Esophagus muscularis mucosa (tissue), 3 donors: ENCODE measurements around the gene MREG.

Experiments
- POLR2A ChIP-seq: fragments of 450-650 bp; IDR thresholded peaks from one replicate; pipeline ENCODE4 v1.6.1; 2017; ENCODE audit warnings: antibody characterized with exemption, moderate library complexity, mild to moderate bottlenecking, low read depth
- TF ChIP-seq, protein P1 (sequence below), 3 experiments: fragments of 200-600 bp in 2 of 3; fragments of 450-650 bp in 1 of 3; sonication (generic) in 2 of 3; IDR thresholded peaks; one replicate each; pipeline ENCODE4 v1.5.1; 2017 to 2019; ENCODE audit warnings: antibody characterized with exemption in 3 of 3, mild to moderate bottlenecking in 2 of 3, moderate library complexity in 1 of 3

DNA sequence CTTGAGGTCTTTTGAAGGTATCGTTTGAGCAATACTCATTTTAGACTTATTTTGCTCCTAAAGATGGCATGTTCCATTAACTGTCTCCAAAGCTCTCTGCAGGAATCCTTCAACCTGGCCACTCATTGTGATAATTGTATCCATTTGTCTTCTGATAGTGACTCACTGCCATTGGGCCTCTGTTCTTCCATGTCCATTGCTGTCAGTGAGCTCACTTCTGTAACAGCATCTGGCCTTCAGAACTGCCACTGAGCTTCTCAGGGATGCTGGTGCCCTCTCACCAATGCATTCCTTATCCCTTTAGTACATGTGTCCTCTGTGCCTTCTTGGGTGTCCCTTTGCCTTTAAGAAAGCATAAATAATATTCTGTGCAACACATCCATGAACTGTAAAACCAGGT lies 71.6 kb downstream of the MREG start:
- TF ChIP-seq, protein P1, sequence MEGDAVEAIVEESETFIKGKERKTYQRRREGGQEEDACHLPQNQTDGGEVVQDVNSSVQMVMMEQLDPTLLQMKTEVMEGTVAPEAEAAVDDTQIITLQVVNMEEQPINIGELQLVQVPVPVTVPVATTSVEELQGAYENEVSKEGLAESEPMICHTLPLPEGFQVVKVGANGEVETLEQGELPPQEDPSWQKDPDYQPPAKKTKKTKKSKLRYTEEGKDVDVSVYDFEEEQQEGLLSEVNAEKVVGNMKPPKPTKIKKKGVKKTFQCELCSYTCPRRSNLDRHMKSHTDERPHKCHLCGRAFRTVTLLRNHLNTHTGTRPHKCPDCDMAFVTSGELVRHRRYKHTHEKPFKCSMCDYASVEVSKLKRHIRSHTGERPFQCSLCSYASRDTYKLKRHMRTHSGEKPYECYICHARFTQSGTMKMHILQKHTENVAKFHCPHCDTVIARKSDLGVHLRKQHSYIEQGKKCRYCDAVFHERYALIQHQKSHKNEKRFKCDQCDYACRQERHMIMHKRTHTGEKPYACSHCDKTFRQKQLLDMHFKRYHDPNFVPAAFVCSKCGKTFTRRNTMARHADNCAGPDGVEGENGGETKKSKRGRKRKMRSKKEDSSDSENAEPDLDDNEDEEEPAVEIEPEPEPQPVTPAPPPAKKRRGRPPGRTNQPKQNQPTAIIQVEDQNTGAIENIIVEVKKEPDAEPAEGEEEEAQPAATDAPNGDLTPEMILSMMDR (IDR thresholded peaks at IDR 0.05) = no peak
- no peak for TF ChIP-seq POLR2A
